Measurements from ENCODE around the gene ASB6.

ASB6 gene

GRCh38 chr9:129641750-129642585 is at the start of gene ASB6:
Gene ASB6, minus strand, starts transcription at chr9:129642151. Its CDS starts 152 bp downstream, at chr9:129641999.
- DNase-seq: peak; percentile 81

- DNase-seq: no peak
Measured at GRCh38 chr9:129688285-129689043, 46.5 kb upstream of the ASB6 start.

GRCh38 chr9:129687391-129687790 is 45.4 kb upstream of the ASB6 start:
- no peak for DNase-seq

- no peak for DNase-seq
Measured at GRCh38 chr9:129686736-129687135, 44.8 kb upstream of the ASB6 start.

- DNase-seq: no peak
Measured at GRCh38 chr9:129685933-129686259, 43.9 kb upstream of the ASB6 start.

- no peak for DNase-seq
Measured at GRCh38 chr9:129685220-129685932, 43.4 kb upstream of the ASB6 start.

GRCh38 chr9:129682381-129682780 is 40.4 kb upstream of the ASB6 start:
- DNase-seq: no peak

GRCh38 chr9:129681924-129682323 is 40.0 kb upstream of the ASB6 start:
- DNase-seq: no peak

GRCh38 chr9:129679537-129679936 is 37.6 kb upstream of the ASB6 start:
- DNase-seq: no peak

- no peak for DNase-seq
Measured at GRCh38 chr9:129678844-129679243, 36.9 kb upstream of the ASB6 start.

- no peak for DNase-seq
Measured at GRCh38 chr9:129677456-129677855, 35.5 kb upstream of the ASB6 start.

GRCh38 chr9:129676975-129677374 is 35.0 kb upstream of the ASB6 start:
- no peak for DNase-seq

- no peak for DNase-seq
Measured at GRCh38 chr9:129676287-129676686, 34.3 kb upstream of the ASB6 start.

- no peak for DNase-seq
Measured at GRCh38 chr9:129675620-129676019, 33.7 kb upstream of the ASB6 start.

- no peak for DNase-seq
Measured at GRCh38 chr9:129674229-129674628, 32.3 kb upstream of the ASB6 start.

- DNase-seq: no peak
Measured at GRCh38 chr9:129673602-129674001, 31.7 kb upstream of the ASB6 start.

GRCh38 chr9:129672702-129673101 is 30.8 kb upstream of the ASB6 start:
- no peak for DNase-seq

GRCh38 chr9:129671519-129671918 is 29.6 kb upstream of the ASB6 start:
- DNase-seq: no peak

GRCh38 chr9:129671065-129671464 is 29.1 kb upstream of the ASB6 start:
- DNase-seq: no peak

- no peak for DNase-seq
Measured at GRCh38 chr9:129669946-129670345, 28.0 kb upstream of the ASB6 start.

GRCh38 chr9:129669141-129669718 is 27.3 kb upstream of the ASB6 start:
- DNase-seq: no peak

- no peak for DNase-seq
Measured at GRCh38 chr9:129667850-129668249, 25.9 kb upstream of the ASB6 start.

GRCh38 chr9:129667378-129667777 is 25.4 kb upstream of the ASB6 start:
- DNase-seq: no peak

Data from SHP77 treated with DMSO at 0.1 percent for 48 hours (cell line).